Measurements from ENCODE around the gene SUV39H1.

The SUV39H1 gene

GRCh38 chrX:48751343-48751742, 54.8 kb downstream of the SUV39H1 start:
- FAIRE-seq = no peak
- no peak for DNase-seq (ENCODE audit: extremely low spot score, insufficient read length, low read depth)

- DNase-seq (ENCODE audit: extremely low spot score, insufficient read length, low read depth) (no peak), FAIRE-seq (no peak)
These were observed 56.0 kb downstream of the SUV39H1 start for GRCh38 chrX:48752498-48752897.

GRCh38 chrX:48753708-48754228, 57.2 kb downstream of the SUV39H1 start:
- DNase-seq (ENCODE audit: extremely low spot score, insufficient read length, low read depth) = no peak
- no peak for FAIRE-seq

GRCh38 chrX:48754238-48754637, 57.7 kb downstream of the SUV39H1 start:
- no peak for FAIRE-seq

More at GRCh38 chrX:48754238-48754637, 57.7 kb downstream of the SUV39H1 start:
- no peak for DNase-seq (ENCODE audit: extremely low spot score, insufficient read length, low read depth)
